Measurements from ENCODE around the gene TCIRG1. TPM values are rescaled to one million over a fixed set of nuclear protein-coding genes. Genes with fewer than 3 reads are reported as not detected.

TCIRG1 gene
- total and polyA plus RNA-seq, 2 of the 13 experiments (the other 11 are each of a cell fraction or from before 2014, with no cell fraction given): 48.0 to 69.6 TPM

DNA sequence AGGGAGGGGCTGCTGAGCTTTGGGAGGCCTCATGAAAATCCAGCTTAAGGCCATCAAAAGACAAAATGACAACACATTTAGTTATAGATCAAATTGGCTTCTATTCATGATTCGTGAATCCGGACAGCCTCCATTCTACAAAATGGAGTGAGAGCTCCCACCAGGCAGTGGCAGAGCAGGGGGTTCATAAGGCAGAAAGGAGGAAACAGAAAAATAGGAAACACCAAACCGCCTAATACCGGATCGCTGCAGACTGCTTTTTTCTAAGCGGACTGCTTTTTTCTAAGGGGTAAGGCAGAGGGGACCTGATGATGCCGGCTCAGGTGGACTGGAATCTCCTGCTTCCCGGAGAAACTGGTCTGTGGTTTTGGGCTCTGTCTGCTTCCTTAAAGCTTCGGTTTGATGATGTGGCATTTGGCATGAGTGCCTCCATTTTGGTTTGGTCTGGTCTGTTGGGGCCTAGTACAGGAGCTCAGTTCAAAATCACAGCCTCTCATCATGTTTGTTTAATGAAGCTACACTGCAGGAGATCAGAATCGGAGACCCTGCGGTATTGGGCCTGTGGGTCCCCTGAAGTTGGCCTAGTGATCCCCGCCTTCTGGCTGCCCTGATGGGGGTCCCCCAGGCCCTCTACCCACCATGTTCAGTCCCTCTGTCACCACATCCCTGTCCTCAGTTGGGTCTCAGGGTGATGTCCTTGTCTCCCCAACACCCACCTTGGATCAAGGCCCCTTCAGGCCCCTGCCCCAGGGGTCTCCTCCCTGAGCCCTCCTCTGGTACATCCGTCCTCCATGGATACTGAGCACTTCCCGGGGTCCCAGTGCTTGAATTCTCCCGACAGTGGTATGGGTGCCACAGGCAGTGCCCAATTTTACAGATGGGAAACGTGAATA is 27.5 kb upstream of the TCIRG1 start (continued):
- no peak for TF ChIP-seq MXI1 (IDR thresholded peaks at IDR 0.05; ENCODE audit: borderline replicate concordance, low read depth, low read length)

- Histone ChIP-seq H3K4me3 (replicated peaks in 1 of 3; ENCODE audit: insufficient read depth in 1 of 3, low read depth in 2 of 3, low read length in 3 of 3) (peak overlapping the region in 1 of 3 experiments; percentile 25; a peak in 1 of 6 replicates), H3K36me3 (replicated peaks in 1 of 2; ENCODE audit: control insufficient read depth in 1 of 2, insufficient read depth in 2 of 2, low read length in 2 of 2) (no peaks in the 10 kb centered on the region), H3K79me2 (ENCODE audit: insufficient read depth, low read length) (no peaks in the 10 kb centered on the region), H3K27ac (ENCODE audit: extremely low read length, insufficient read depth, low read length) (peak overlapping the region; percentile 74), H4K20me1 (ENCODE audit: insufficient read depth, low read length) (no peaks in the 10 kb centered on the region), H3K9ac (ENCODE audit: insufficient read depth, low read depth, low read length) (peak overlapping the region; percentile 56), H3K4me2 (ENCODE audit: low read depth, low read length) (peak overlapping the region; percentile 52), H3K4me1 (ENCODE audit: insufficient read depth, low read length) (peaks cover 95% of the 10 kb centered on the region), H3K27me3 (ENCODE audit: control insufficient read depth in 1 of 2, insufficient read depth in 2 of 2, low read length in 2 of 2) (no peaks in the 10 kb centered on the region), H3K9me3 (ENCODE audit: low read length) (no peaks in the 10 kb centered on the region), H2AFZ (ENCODE audit: low read length) (no peak overlapping the region)
- BruUV-seq (replicated peaks): no TSS peak
- WGBS (ENCODE audit: low lambda C conversion rate): 75% methylated on average over 7 of the region's 17 CpGs
- intact Hi-C loops (cut with micrococcal nuclease; ENCODE audit: unreplicated experiment) (no loop called here), in situ Hi-C loops (cut with HindIII; ENCODE audit: extremely low pct_ligation_motif_present, low pct_unique_long_range_greater_than_20kb) (no loop called here)
- DNase-seq (ENCODE audit: low spot score) (no peak), ATAC-seq (no peak), FAIRE-seq (no peak)
- ChIA-PET POLR2A (interaction anchor here (0.9 to 1.5 kb wide), 2 partner anchors 9 to 26 kb away, joined by 3 to 15 read pairs; partner anchors contain the start of gene TCIRG1), CTCF (ENCODE audit: low intra/inter-chr PET ratio, low total read pairs) (no interaction called here)
- TF ChIP-seq THAP11 (CRISPR knock-in tag; IDR thresholded peaks at IDR 0.05) (no peak), ZMYM3 (CRISPR knock-in tag; IDR thresholded peaks at IDR 0.05) (0 out of 2 replicates have a peak, but pooled peaks have one; percentile 40), ZNF253 (CRISPR knock-in tag; IDR thresholded peaks at IDR 0.05; ENCODE audit: borderline replicate concordance) (no peak), ZNF749 (CRISPR knock-in tag; IDR thresholded peaks at IDR 0.05; ENCODE audit: borderline replicate concordance) (no peak), ZNF33B (CRISPR knock-in tag; IDR thresholded peaks at IDR 0.05) (no peak), GTF2F1 (IDR thresholded peaks at IDR 0.05; ENCODE audit: low read length) (no peak), IRF2 (CRISPR knock-in tag; IDR thresholded peaks at IDR 0.05) (no peak), ZKSCAN8 (CRISPR knock-in tag; IDR thresholded peaks at IDR 0.05; ENCODE audit: borderline replicate concordance) (no peak), ZNF260 (CRISPR knock-in tag; IDR thresholded peaks at IDR 0.05; ENCODE audit: borderline replicate concordance, low read depth) (no peak)
- TF ChIP-seq, protein P1, sequence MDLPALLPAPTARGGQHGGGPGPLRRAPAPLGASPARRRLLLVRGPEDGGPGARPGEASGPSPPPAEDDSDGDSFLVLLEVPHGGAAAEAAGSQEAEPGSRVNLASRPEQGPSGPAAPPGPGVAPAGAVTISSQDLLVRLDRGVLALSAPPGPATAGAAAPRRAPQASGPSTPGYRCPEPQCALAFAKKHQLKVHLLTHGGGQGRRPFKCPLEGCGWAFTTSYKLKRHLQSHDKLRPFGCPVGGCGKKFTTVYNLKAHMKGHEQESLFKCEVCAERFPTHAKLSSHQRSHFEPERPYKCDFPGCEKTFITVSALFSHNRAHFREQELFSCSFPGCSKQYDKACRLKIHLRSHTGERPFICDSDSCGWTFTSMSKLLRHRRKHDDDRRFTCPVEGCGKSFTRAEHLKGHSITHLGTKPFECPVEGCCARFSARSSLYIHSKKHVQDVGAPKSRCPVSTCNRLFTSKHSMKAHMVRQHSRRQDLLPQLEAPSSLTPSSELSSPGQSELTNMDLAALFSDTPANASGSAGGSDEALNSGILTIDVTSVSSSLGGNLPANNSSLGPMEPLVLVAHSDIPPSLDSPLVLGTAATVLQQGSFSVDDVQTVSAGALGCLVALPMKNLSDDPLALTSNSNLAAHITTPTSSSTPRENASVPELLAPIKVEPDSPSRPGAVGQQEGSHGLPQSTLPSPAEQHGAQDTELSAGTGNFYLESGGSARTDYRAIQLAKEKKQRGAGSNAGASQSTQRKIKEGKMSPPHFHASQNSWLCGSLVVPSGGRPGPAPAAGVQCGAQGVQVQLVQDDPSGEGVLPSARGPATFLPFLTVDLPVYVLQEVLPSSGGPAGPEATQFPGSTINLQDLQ (CRISPR knock-in tag; IDR thresholded peaks at IDR 0.05): 0 out of 2 replicates have a peak, but pooled peaks have one; percentile 14
- TF ChIP-seq, protein P2, sequence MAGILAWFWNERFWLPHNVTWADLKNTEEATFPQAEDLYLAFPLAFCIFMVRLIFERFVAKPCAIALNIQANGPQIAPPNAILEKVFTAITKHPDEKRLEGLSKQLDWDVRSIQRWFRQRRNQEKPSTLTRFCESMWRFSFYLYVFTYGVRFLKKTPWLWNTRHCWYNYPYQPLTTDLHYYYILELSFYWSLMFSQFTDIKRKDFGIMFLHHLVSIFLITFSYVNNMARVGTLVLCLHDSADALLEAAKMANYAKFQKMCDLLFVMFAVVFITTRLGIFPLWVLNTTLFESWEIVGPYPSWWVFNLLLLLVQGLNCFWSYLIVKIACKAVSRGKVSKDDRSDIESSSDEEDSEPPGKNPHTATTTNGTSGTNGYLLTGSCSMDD (CRISPR knock-in tag; IDR thresholded peaks at IDR 0.05): no peak
- TF ChIP-seq, protein P3, sequence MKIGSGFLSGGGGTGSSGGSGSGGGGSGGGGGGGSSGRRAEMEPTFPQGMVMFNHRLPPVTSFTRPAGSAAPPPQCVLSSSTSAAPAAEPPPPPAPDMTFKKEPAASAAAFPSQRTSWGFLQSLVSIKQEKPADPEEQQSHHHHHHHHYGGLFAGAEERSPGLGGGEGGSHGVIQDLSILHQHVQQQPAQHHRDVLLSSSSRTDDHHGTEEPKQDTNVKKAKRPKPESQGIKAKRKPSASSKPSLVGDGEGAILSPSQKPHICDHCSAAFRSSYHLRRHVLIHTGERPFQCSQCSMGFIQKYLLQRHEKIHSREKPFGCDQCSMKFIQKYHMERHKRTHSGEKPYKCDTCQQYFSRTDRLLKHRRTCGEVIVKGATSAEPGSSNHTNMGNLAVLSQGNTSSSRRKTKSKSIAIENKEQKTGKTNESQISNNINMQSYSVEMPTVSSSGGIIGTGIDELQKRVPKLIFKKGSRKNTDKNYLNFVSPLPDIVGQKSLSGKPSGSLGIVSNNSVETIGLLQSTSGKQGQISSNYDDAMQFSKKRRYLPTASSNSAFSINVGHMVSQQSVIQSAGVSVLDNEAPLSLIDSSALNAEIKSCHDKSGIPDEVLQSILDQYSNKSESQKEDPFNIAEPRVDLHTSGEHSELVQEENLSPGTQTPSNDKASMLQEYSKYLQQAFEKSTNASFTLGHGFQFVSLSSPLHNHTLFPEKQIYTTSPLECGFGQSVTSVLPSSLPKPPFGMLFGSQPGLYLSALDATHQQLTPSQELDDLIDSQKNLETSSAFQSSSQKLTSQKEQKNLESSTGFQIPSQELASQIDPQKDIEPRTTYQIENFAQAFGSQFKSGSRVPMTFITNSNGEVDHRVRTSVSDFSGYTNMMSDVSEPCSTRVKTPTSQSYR (CRISPR knock-in tag; IDR thresholded peaks at IDR 0.05; ENCODE audit: borderline replicate concordance): no peak
Observed at GRCh38 chr11:68012044-68012842, 26.6 kb upstream of the TCIRG1 start.

All from HepG2 (cell line).